Thyroid gland (tissue), 4 donors: Measurements from ENCODE around the gene BOD1L2. TPM values are rescaled to one million over a fixed set of nuclear protein-coding genes. Genes with fewer than 3 reads are reported as not detected.
A peak's percentile ranks its signal among the peaks of the same experiment; 100 is the strongest.

Experiments
- DNase-seq, 2 donors: peaks; one replicate each; pipeline ENCODE4 v3.0.0-alpha.2; 2019
- H3K27ac ChIP-seq, 3 donors: fragments of 200-600 bp; sonication (generic); 1 replicate in 2 of 3; 2 replicates in 1 of 3; pipeline ENCODE4 v1.5.1; 2016 to 2019; ENCODE audit warnings: mild to moderate bottlenecking in 1 of 3, moderate library complexity in 1 of 3
- H3K27me3 ChIP-seq: fragments of 200-600 bp; sonication (generic); one replicate; pipeline ENCODE4 v1.5.1; 2019
- H3K36me3 ChIP-seq, 2 donors: fragments of 200-600 bp; sonication (generic); one replicate each; pipeline ENCODE4 v1.5.1; 2016 to 2019
- H3K4me1 ChIP-seq, 2 donors: fragments of 200-600 bp; sonication (generic); one replicate each; pipeline ENCODE4 v1.5.1; 2017 to 2019
- H3K4me3 ChIP-seq, 3 donors: fragments of 200-600 bp; sonication (generic); replicated peaks in 1 of 3; 1 replicate in 2 of 3; 2 replicates in 1 of 3; pipeline ENCODE4 v1.5.1; 2016; ENCODE audit warnings: mild to moderate bottlenecking in 1 of 3
- H3K9me3 ChIP-seq: fragments of 200-600 bp; sonication (generic); one replicate; pipeline ENCODE4 v1.5.1; 2017
- POLR2A ChIP-seq, 2 donors: fragments of 450-650 bp; IDR thresholded peaks; one replicate each; pipeline ENCODE4 v1.6.1; 2017; ENCODE audit warnings: antibody characterized with exemption in 2 of 2, mild to moderate bottlenecking in 2 of 2, moderate library complexity in 1 of 2
- WGBS, 2 donors: methylation state at CpG; one replicate each; pipeline ENCODE4 v1.1.5; 2017; 5-methylcytosine and 5-hydroxymethylcytosine counted together
- intact Hi-C: fragments of 100-400 bp; cut with DNase I; formaldehyde crosslinking; loops from one replicate; pipeline ENCODE4 v1.15.1; 2023
- total RNA-seq, 4 donors: library from RNA; depleted of rRNA; stranded (reverse); fragments of >200 nt; gene quantifications; one replicate each; pipeline ENCODE4 v1.2.3, GENCODE V29; 2016
- TF ChIP-seq, protein P1 (sequence below), 6 experiments: fragments of 200-600 bp in 3 of 6; fragments of 450-650 bp in 3 of 6; sonication (generic) in 3 of 6; IDR thresholded peaks; one replicate each; pipeline ENCODE4 v1.5.1; 2016 to 2019; ENCODE audit warnings: antibody characterized with exemption in 6 of 6, mild to moderate bottlenecking in 2 of 6, inconsistent platforms in 1 of 6, moderate library complexity in 1 of 6

BOD1L2 gene
- total RNA-seq = 1 to 10 TPM in 1 of 4 donors, under 1 TPM in 1, not detected in 2; 0.22 to 1.3 TPM

DNA sequence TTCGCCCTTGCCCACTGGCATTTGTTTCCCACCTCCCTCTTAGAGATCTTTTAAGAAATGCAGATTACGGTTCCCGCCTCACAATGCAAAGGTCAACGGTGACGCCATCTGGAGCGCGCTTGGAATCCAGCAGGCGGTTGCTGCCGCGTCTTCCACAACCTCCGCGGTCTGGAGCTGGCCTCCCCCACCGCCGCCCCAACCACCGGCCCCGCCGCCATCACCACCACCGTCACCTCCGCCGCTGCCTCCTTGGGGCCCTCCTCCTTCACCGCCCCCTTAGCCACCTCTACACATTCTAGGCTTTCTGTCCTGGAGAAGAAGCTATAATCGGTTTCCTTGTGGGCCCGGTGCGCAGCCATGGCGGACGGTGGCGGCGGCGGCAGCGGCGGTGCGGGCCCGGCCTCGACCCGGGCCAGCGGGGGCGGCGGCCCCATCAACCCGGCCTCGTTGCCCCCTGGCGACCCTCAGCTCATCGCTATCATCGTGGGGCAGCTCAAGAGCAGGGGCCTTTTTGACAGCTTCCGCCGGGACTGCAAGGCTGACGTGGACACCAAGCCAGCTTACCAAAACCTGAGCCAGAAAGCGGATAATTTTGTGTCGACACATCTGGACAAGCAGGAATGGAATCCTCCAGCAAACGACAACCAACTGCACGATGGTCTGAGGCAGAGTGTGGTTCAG is at the start of gene BOD1L2:
BOD1L2 (plus strand) TSS at position 132 of the 681 bp plus-strand sequence; CDS start at position 358, 226 bp downstream.
- no peak within 1 kb of the TSS for H3K27ac ChIP-seq
- 83 to 92% methylated on average over 46 to 48 of the region's 50 CpGs for WGBS, 2 donors
- DNase-seq = no peak
- no peak for TF ChIP-seq POLR2A (IDR thresholded peaks at IDR 0.05)
- TF ChIP-seq, protein P1, sequence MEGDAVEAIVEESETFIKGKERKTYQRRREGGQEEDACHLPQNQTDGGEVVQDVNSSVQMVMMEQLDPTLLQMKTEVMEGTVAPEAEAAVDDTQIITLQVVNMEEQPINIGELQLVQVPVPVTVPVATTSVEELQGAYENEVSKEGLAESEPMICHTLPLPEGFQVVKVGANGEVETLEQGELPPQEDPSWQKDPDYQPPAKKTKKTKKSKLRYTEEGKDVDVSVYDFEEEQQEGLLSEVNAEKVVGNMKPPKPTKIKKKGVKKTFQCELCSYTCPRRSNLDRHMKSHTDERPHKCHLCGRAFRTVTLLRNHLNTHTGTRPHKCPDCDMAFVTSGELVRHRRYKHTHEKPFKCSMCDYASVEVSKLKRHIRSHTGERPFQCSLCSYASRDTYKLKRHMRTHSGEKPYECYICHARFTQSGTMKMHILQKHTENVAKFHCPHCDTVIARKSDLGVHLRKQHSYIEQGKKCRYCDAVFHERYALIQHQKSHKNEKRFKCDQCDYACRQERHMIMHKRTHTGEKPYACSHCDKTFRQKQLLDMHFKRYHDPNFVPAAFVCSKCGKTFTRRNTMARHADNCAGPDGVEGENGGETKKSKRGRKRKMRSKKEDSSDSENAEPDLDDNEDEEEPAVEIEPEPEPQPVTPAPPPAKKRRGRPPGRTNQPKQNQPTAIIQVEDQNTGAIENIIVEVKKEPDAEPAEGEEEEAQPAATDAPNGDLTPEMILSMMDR (IDR thresholded peaks at IDR 0.05) = no peak
- H3K4me1 ChIP-seq = no peaks in the 10 kb centered on the region
- H3K36me3 ChIP-seq = no peaks in the 10 kb centered on the region
- no peak within 1 kb of the TSS for H3K4me3 ChIP-seq
- no peaks in the 10 kb centered on the region for H3K27me3 ChIP-seq
- intact Hi-C loops = no loop called here
- no peaks in the 10 kb centered on the region for H3K9me3 ChIP-seq

DNA sequence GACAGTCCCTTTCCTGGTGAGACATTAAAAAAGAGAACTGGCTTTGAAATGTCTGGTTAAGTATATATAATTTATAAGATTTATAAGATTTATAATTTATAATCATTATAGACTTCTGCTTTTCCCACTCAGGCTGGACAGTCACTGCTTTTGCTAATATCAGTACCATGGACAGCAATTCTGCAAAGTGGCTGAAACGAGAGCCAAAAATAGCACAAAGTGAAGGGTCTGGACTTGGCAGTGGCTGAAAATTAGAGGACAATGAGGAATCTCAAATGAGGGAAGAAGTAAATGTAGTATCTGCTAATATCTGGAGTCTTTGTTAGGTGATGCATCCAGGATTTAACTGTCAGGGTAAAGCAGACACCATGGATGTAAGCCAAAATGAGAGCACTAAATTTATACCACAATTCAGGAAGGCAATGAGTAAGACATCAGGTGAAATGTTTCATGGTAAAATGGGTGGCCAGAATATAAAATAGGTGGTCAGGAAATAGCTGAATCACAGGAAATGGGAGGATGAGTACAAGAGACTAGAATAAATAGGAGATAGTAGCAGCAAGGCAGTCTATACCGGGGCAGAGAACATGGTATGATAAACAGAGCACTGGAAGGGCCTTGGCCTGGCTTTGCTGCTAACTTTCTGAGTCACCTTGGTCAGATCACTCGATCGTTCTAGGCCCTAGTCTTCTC is 39.6 kb upstream of the BOD1L2 start:
- H3K27me3 ChIP-seq = no peaks in the 10 kb centered on the region
- DNase-seq = peak; percentile 3 to 4
- H3K4me3 ChIP-seq = no peak overlapping the region
- WGBS, 2 donors = 48 to 61% methylated on average over 4 of the region's 4 CpGs
- H3K36me3 ChIP-seq = no peaks in the 10 kb centered on the region
- no peaks in the 10 kb centered on the region for H3K4me1 ChIP-seq
- intact Hi-C loops = no loop called here
- H3K9me3 ChIP-seq = no peaks in the 10 kb centered on the region
- no peak overlapping the region for H3K27ac ChIP-seq
- TF ChIP-seq, protein P1 (IDR thresholded peaks at IDR 0.05) = no peak
- TF ChIP-seq POLR2A (IDR thresholded peaks at IDR 0.05) = no peak

DNA sequence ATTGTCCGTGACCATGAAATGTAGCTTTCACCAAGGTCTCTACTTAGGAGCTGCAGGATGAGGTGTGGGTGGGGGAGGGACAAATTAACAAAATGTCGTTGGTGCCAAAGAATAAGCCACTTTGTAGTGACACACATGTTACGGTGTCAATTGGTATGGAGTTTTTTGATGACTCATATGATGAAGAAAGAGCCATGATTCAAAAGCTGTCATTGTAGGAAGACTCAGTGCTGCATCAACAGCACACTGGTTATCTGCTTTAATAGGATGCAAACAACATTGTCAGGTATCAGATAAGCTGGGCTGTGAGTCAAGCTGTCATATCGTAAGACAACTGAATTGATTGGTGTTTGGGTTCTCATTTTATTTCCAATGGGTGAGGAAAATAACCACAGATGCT is 36.6 kb upstream of the BOD1L2 start:
- Histone ChIP-seq H3K27ac (no peak overlapping the region), H3K9me3 (no peaks in the 10 kb centered on the region), H3K4me1 (no peaks in the 10 kb centered on the region), H3K36me3 (no peaks in the 10 kb centered on the region), H3K27me3 (no peaks in the 10 kb centered on the region), H3K4me3 (no peak overlapping the region)
- DNase-seq = no peak
- WGBS, 2 donors = 79 to 81% methylated on average over 4 of the region's 4 CpGs
- intact Hi-C loops = no loop called here
- no peak for TF ChIP-seq POLR2A (IDR thresholded peaks at IDR 0.05)
- TF ChIP-seq, protein P1 (IDR thresholded peaks at IDR 0.05) = no peak

DNA sequence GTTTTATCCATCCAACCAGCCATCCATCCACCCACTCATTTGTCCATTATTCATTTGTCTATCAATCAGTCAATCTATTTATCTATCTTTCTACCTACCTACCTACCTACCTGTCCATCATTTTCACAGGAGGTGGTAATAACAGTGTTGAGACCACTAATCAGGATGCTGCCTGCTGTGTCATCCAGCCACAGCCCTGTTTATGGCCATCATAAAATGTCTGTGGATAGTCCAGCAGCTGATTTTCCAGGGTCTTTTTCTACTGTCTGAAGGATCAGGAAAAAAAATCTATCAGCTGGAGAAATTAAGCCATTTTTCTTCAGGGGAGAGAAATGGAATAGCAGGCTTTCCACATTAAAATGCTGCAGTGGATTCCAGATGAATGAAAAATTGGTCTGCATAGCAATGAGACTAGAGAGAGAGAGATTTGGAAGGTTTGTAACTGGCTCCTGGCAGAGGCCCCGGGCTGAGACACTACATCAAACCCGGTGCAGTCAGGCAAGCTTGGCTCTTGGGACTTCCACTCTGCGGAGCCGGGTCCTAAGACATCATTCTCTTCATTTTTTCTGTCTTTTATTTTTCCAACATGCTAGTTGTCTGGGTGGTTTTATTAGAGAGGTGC is 33.0 kb upstream of the BOD1L2 start:
- Histone ChIP-seq H3K27ac (no peak overlapping the region), H3K4me1 (no peaks in the 10 kb centered on the region), H3K27me3 (no peaks in the 10 kb centered on the region), H3K36me3 (no peaks in the 10 kb centered on the region), H3K9me3 (no peaks in the 10 kb centered on the region), H3K4me3 (no peak overlapping the region)
- WGBS, 2 donors = 66 to 70% methylated on average over 4 of the region's 4 CpGs
- DNase-seq = no peak
- TF ChIP-seq, protein P1 (IDR thresholded peaks at IDR 0.05) = no peak
- TF ChIP-seq POLR2A (IDR thresholded peaks at IDR 0.05) = no peak
- intact Hi-C loops = no loop called here
